Measurements from ENCODE around the gene FREM1. TPM values are rescaled to one million over a fixed set of nuclear protein-coding genes. Genes with fewer than 3 reads are reported as not detected.

Gene FREM1
- total RNA-seq, 2 experiments from 2014 or later: not detected

GRCh38 chr9:14829204-14829603 is 81.0 kb downstream of the FREM1 start:
- no peak overlapping the region for H2AFZ ChIP-seq (ENCODE audit: low read length)
- no peak for TF ChIP-seq EZH2phosphoT487 (IDR thresholded peaks at IDR 0.05; ENCODE audit: borderline replicate concordance, low read depth, low read length)
- no peak for TF ChIP-seq CTCF (conservative IDR thresholded peaks at IDR 0.05; ENCODE audit: low read length)
- ChIA-PET CTCF (ENCODE audit: unreplicated experiment) (no interaction called here), POLR2A (no interaction called here)
- H3K9me3 ChIP-seq (ENCODE audit: low read length): no peaks in the 10 kb centered on the region
- no peaks in the 10 kb centered on the region for H3K9me2 ChIP-seq (ENCODE audit: insufficient read depth, low read length)
- no peaks in the 10 kb centered on the region for H3K36me3 ChIP-seq (ENCODE audit: insufficient read depth, low read length)
- no peak for DNase-seq (ENCODE audit: low spot score)
- no peaks in the 10 kb centered on the region for H4K20me1 ChIP-seq (ENCODE audit: insufficient read depth, low read length)
- peaks cover 7% of the 10 kb centered on the region for H3K4me1 ChIP-seq (ENCODE audit: insufficient read depth, low read length, poor library complexity, severe bottlenecking)
- intact Hi-C loops (cut with micrococcal nuclease; ENCODE audit: unreplicated experiment): no loop called here
- no peak overlapping the region for H3K27ac ChIP-seq (ENCODE audit: low read depth, low read length, poor library complexity, severe bottlenecking)
- H3K79me2 ChIP-seq (ENCODE audit: insufficient read depth, low read depth, low read length): no peaks in the 10 kb centered on the region
- no peak overlapping the region for H3K4me2 ChIP-seq (ENCODE audit: low read length)
- no TSS peak for BruUV-seq (replicated peaks)
- no peak overlapping the region for H3K4me3 ChIP-seq (ENCODE audit: low read depth, low read length, poor library complexity, severe bottlenecking)

- H4K20me1 ChIP-seq (ENCODE audit: insufficient read depth, low read length): no peaks in the 10 kb centered on the region
- CTCF ChIA-PET (ENCODE audit: unreplicated experiment): no interaction called here
- no peaks in the 10 kb centered on the region for H3K36me3 ChIP-seq (ENCODE audit: insufficient read depth, low read length)
- H3K9me3 ChIP-seq (ENCODE audit: low read length): no peaks in the 10 kb centered on the region
- no peak for TF ChIP-seq EZH2phosphoT487 (IDR thresholded peaks at IDR 0.05; ENCODE audit: borderline replicate concordance, low read depth, low read length)
- TF ChIP-seq CTCF (conservative IDR thresholded peaks at IDR 0.05; ENCODE audit: low read length): no peak
- POLR2A ChIA-PET: no interaction called here
- no peak for DNase-seq (ENCODE audit: low spot score)
- H2AFZ ChIP-seq (ENCODE audit: low read length): no peak overlapping the region
- no peak overlapping the region for H3K4me2 ChIP-seq (ENCODE audit: low read length)
- no peaks in the 10 kb centered on the region for H3K9me2 ChIP-seq (ENCODE audit: insufficient read depth, low read length)
- H3K27ac ChIP-seq (ENCODE audit: low read depth, low read length, poor library complexity, severe bottlenecking): no peak overlapping the region
- BruUV-seq (replicated peaks): no TSS peak
- H3K4me3 ChIP-seq (ENCODE audit: low read depth, low read length, poor library complexity, severe bottlenecking): no peak overlapping the region
- intact Hi-C loops (cut with micrococcal nuclease; ENCODE audit: unreplicated experiment): no loop called here
- H3K79me2 ChIP-seq (ENCODE audit: insufficient read depth, low read depth, low read length): no peaks in the 10 kb centered on the region
- peaks cover 20% of the 10 kb centered on the region for H3K4me1 ChIP-seq (ENCODE audit: insufficient read depth, low read length, poor library complexity, severe bottlenecking)
Observed at GRCh38 chr9:14827805-14828204, 82.4 kb downstream of the FREM1 start.

- Histone ChIP-seq H3K36me3 (ENCODE audit: insufficient read depth, low read length) (no peaks in the 10 kb centered on the region), H3K4me1 (ENCODE audit: insufficient read depth, low read length, poor library complexity, severe bottlenecking) (peaks cover 27% of the 10 kb centered on the region), H3K27ac (ENCODE audit: low read depth, low read length, poor library complexity, severe bottlenecking) (no peak overlapping the region), H2AFZ (ENCODE audit: low read length) (no peak overlapping the region), H4K20me1 (ENCODE audit: insufficient read depth, low read length) (no peaks in the 10 kb centered on the region), H3K4me2 (ENCODE audit: low read length) (peak overlapping the region; percentile 17), H3K4me3 (ENCODE audit: low read depth, low read length, poor library complexity, severe bottlenecking) (no peak overlapping the region), H3K9me3 (ENCODE audit: low read length) (0 out of 2 replicates have a peak, but pooled peaks cover 5% of the 10 kb centered on the region), H3K79me2 (ENCODE audit: insufficient read depth, low read depth, low read length) (no peaks in the 10 kb centered on the region), H3K9me2 (ENCODE audit: insufficient read depth, low read length) (no peaks in the 10 kb centered on the region)
- intact Hi-C loops (cut with micrococcal nuclease; ENCODE audit: unreplicated experiment): no loop called here
- CTCF ChIA-PET (ENCODE audit: unreplicated experiment): no interaction called here
- peak; percentile 3 for DNase-seq (ENCODE audit: low spot score)
- TF ChIP-seq EZH2phosphoT487 (IDR thresholded peaks at IDR 0.05; ENCODE audit: borderline replicate concordance, low read depth, low read length) (no peak), CTCF (conservative IDR thresholded peaks at IDR 0.05; ENCODE audit: low read length) (no peak)
- no TSS peak for BruUV-seq (replicated peaks)
- POLR2A ChIA-PET: interaction anchor here (0.5 to 0.6 kb wide), 2 partner anchors 70 to 791 kb away, joined by 3 read pairs; no protein-coding TSS in a partner anchor
Observed at GRCh38 chr9:14824481-14824880, 85.7 kb downstream of the FREM1 start.

Measured in OCI-LY7 (cell line).